Inflammatory macrophage treated with lipopolysaccharide for 4 hours (primary cell): ENCODE data around the gene DEF6.

Experiments
- DNase-seq: peaks from one replicate; pipeline ENCODE4 v3.0.0-alpha.2; 2020

DEF6 gene

GRCh38 chr6:35354361-35355135 is 56.9 kb downstream of the DEF6 start:
- no peak for DNase-seq

- DNase-seq: no peak
Observed at GRCh38 chr6:35356391-35356790, 58.8 kb downstream of the DEF6 start.

GRCh38 chr6:35357677-35358076 is 60.1 kb downstream of the DEF6 start:
- DNase-seq: no peak

GRCh38 chr6:35358086-35358485 is 60.5 kb downstream of the DEF6 start:
- no peak for DNase-seq

GRCh38 chr6:35359346-35359743 is 61.7 kb downstream of the DEF6 start:
- DNase-seq: no peak

GRCh38 chr6:35359744-35360348 is 62.2 kb downstream of the DEF6 start:
- no peak for DNase-seq

- peak; percentile 57 for DNase-seq
Observed at GRCh38 chr6:35360349-35361138, 62.9 kb downstream of the DEF6 start.

- DNase-seq: no peak
Observed at GRCh38 chr6:35362200-35362599, 64.6 kb downstream of the DEF6 start.

GRCh38 chr6:35363293-35363750 is 65.7 kb downstream of the DEF6 start:
- peak; percentile 97 for DNase-seq

- peak; percentile 74 for DNase-seq
Observed at GRCh38 chr6:35365594-35366203, 68.1 kb downstream of the DEF6 start.

GRCh38 chr6:35366204-35366596 is 68.6 kb downstream of the DEF6 start:
- DNase-seq: no peak

GRCh38 chr6:35367646-35368037 is 70.0 kb downstream of the DEF6 start:
- DNase-seq: no peak

- peak; percentile 88 for DNase-seq
Observed at GRCh38 chr6:35368038-35368887, 70.6 kb downstream of the DEF6 start.

GRCh38 chr6:35370124-35370741 is 72.6 kb downstream of the DEF6 start:
- DNase-seq: peak; percentile 99

- DNase-seq: peak; percentile 90
Observed at GRCh38 chr6:35370785-35371493, 73.3 kb downstream of the DEF6 start.
